GM19467 (cell line): ENCODE measurements around the gene JAKMIP2.

Experiments
- ATAC-seq: cut with Tn5 transposase; IDR thresholded peaks from one replicate; pipeline ENCODE4 v1.9.1; 2021; ENCODE audit warnings: mild to moderate bottlenecking, moderate library complexity; ENCODE audit not compliant: unreplicated experiment

JAKMIP2 gene

GRCh38 chr5:147704544-147704943, 78.0 kb downstream of the JAKMIP2 start:
- ATAC-seq, result no peak

- ATAC-seq, result no peak
Measured at GRCh38 chr5:147701468-147701867, 81.1 kb downstream of the JAKMIP2 start.

DNA sequence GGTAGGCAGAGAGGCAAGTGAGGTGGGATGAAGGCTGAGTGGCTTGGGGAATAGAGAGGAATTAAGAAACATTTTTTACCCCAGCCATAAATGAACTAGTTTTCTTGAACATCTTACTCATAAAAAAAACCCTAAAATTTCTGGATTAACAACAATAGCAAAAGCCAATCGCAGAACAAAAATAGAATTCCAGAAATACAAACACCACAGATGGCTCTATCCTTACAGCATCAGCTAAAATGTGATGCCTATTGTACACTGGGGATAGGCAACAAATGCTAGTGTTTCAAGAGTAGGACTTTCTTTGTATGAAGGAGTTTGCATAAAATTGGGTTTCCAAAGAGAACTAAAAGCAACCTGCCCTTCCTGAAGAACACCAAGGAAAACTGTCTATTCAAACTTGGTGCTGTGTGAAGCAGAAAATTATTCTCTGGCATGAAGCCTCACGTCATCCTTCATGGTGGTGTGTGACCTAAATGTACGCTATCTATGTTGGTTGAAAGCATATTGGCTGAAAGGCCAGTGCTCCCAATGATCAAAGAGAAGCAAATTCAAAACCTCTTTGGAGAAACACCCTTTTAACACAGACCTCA, 82.9 kb downstream of the JAKMIP2 start:
- ATAC-seq, result no peak

DNA sequence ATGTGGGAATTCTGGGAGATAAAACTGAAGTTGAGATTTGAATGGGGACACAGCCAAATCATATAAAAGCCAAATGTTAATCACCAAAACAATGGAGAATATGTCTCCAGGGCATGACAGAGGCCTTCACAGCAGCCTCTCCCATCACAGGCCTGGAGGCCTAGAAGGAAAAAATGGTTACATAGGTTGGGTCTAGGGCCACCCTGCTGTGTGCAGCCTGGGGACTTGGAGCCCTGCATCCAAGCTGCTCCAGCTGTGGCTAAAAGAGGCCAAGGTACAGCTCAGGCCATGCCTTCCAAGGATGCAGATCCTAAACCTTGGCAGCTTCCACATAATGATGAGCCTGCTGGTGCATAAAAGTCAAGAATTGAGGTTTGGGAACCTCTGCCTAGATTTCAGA, 85.1 kb downstream of the JAKMIP2 start:
- no peak for ATAC-seq

- ATAC-seq, result no peak
Measured at GRCh38 chr5:147694772-147695171, 87.8 kb downstream of the JAKMIP2 start.

DNA sequence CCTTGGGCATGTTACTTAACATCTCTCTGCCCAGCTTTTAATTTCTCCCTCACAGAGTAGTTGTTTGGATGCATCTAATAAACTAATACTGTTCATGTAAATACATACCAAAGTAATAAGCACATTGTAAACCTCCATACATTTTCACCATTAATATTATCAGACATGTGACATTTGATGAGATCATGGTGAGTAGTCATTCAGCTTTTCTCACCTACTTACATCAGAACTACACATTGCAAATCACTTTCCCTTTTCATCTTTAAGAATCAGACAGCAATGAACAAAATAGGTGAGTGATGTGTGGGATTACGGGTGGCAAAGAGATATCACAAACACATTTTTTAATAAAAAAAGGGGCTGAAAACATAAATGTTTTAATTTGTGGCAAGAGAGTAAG, 89.3 kb downstream of the JAKMIP2 start:
- no peak for ATAC-seq

GRCh38 chr5:147691130-147691529, 91.4 kb downstream of the JAKMIP2 start:
- no peak for ATAC-seq

DNA sequence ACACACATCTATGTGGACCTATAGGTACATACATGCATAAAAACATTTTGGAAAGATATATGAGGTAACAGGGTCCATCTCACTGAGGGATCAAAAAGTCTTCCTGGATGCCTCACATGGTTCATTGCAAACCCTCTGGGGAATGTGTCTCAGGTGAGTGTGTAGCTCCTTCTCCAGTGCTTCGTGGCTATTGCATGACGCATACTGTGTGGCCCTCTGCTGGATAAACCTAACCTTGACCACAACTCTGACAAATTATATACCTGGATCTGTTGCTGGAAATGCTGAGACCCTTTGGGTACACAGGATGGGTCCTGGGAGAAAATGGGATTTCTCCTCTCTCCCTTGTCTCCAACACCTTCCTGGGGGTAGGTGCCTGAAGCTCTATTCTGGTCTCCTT, 91.9 kb downstream of the JAKMIP2 start:
- ATAC-seq, result no peak

- ATAC-seq, result no peak
Measured at GRCh38 chr5:147689426-147689825, 93.1 kb downstream of the JAKMIP2 start.

DNA sequence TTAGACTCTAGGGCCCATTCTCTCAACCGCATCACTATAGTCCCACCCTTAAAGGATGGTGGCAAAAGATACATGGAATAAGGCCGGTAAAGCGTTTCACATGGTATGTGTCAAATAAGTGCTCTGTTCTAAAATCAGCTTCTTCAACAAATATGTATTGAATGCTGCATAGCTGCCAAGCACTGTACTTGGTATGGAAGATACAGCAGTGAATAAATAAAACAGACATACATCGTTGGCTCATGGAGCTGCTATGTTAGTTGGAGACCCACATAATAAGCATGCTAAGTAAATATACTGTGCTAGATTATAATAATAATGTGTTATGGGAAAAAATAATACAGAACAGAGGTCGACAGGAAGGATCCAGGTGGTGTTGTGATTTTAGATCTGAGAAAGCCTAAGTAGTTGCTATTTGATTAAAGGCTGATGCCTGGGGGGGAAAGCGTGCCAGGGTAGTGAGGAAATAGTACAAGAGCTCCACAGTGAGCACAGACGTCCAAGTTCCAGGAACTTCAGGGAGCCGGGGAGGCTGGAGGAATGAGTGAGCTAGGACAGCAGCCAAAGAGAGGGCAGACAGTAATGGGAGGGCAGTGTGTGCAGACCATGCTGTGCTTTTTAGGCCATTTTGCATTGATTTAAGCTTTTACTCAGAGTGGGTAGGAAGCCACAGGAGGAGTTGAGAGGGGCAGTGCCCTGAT, 93.7 kb downstream of the JAKMIP2 start:
- no peak for ATAC-seq

- ATAC-seq, result no peak
Measured at GRCh38 chr5:147687118-147687517, 95.4 kb downstream of the JAKMIP2 start.

DNA sequence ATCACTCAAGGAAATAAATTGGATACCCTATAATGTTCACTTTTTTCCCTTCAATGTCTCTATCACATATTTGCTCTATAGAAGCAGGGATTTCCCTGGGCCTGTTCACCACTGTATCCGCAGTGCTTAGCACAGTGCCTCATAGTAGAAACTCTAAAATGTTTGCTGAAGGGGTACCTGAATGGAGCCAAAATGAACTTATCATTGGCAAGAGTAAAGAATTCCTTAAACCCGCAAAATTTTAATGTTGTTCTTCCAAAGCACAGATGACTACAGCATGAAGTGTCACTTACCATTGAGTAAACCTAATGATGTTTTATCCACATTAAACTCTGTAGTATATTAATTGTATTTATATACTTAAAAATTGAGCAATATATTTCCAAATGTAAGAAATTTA, 96.1 kb downstream of the JAKMIP2 start:
- no peak for ATAC-seq

GRCh38 chr5:147685993-147686392, 96.5 kb downstream of the JAKMIP2 start:
- no peak for ATAC-seq

DNA sequence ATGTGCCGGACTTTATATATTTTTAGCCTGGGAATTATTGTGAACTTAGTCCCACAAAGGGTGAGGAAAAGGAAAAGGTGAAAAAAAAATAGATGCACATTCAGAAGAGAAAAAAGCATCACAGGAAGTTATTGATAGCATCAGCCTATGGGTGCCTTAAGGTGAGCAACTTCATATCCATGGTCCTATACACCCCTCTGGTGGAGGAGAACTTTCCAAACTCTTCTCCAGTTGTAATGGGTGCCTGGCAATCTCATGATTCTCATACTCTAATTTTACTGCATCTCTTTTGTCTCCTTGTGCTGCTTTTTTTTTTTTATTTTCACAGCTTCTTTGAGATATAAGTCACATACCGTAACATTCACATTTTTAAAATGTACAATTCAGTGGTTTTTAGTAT, 107.4 kb downstream of the JAKMIP2 start:
- ATAC-seq, result no peak

- no peak for ATAC-seq
Measured at GRCh38 chr5:147674411-147674810, 108.1 kb downstream of the JAKMIP2 start.

DNA sequence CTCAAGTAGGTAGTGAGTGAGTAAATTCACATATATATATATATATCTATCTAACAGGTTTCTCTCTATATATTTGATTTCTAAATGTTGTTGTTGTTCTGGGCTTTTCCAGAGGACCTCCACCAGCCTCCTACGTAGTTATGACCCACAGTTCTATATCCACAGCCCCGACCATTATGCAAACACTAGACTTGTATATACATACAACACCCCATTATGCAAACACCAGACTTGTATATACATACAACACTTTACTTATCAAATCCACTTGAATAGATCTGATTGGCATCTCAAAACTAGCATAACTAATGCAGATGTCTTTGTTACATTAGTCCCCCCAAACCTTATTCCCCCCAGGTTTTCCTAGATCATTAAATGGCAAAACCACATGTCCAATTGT, 108.7 kb downstream of the JAKMIP2 start:
- ATAC-seq, result no peak

DNA sequence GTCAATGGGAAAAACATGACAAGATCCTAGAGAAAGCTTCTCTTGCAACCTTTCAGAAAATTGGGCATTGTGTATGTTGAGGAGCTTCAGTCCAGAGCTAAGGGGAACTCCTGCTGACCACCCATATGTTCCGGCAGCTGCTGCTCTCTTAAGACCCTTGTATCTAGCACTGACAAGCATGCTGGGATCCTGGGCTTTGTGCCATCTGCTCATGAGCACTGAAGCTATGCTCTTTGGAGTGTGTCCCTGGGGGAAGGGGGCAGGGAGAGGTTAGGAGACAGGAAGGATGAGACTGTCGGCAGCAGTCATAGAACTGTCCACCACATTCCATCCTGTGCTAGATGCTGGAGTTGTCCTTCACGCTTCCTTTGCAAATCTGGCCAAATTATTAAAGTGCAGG, 109.3 kb downstream of the JAKMIP2 start:
- ATAC-seq, result no peak

GRCh38 chr5:147671365-147671764, 111.2 kb downstream of the JAKMIP2 start:
- ATAC-seq, result no peak

- ATAC-seq, result no peak
Measured at GRCh38 chr5:147670815-147671214, 111.7 kb downstream of the JAKMIP2 start.

DNA sequence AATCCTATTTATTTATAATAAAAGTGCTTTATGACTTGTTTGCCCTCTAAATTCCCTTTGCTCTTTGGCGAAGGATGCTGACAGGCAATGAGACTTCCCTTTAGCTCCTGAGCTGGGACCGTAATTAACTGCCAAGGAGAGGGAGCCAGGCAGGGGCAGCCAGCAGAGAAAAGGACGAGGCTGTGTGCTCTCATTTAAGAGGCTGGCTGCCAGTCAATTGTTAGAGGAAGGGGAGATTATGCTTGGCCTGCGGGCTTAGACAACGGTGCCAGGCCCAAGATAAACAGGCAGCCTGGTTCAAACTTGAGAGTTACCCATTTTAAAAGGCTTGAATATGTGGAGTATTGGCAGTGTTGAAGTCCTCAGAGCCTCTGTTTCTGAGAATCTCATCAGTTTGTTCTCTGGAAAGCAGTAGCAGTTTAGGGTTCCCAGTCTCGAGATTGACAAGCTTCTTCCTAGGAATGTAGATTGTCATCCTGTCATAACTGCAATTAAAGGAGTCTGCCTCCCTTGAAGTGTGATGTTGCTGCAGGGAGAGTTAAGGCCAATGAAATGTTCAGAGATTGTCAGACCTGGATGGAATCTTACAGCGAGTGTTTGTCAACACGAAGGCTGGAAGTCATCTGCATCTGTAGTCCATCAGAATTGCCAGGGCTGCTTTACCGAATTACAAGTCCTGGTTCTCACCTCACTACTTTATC, 113.2 kb downstream of the JAKMIP2 start:
- ATAC-seq, result no peak

GRCh38 chr5:147668385-147668784, 114.1 kb downstream of the JAKMIP2 start:
- no peak for ATAC-seq

- no peak for ATAC-seq
Measured at GRCh38 chr5:147667363-147667762, 115.2 kb downstream of the JAKMIP2 start.
